HG02678 (cell line): ENCODE results near the gene SDS.
"Not testable (repeated sequence)": the region's sequence is repeated elsewhere in the genome, so short reads cannot be mapped to it uniquely, and the experiment has no call there.

Experiments used
- ATAC-seq: cut with Tn5 transposase; IDR thresholded peaks from one replicate; pipeline ENCODE4 v1.9.1; 2021; ENCODE audit warnings: mild to moderate bottlenecking, moderate library complexity; ENCODE audit not compliant: unreplicated experiment

Gene SDS

GRCh38 chr12:113358381-113359132 lies 45.1 kb downstream of the SDS start, which contains the start of gene PLBD2:
TSS of gene PLBD2 (plus strand) at chr12:113358587. CDS start at chr12:113358601, 14 bp downstream.
- ATAC-seq: peak; percentile 94

- not testable (repeated sequence) for ATAC-seq
Observed at GRCh38 chr12:113354192-113354591, 49.5 kb downstream of the SDS start.

DNA sequence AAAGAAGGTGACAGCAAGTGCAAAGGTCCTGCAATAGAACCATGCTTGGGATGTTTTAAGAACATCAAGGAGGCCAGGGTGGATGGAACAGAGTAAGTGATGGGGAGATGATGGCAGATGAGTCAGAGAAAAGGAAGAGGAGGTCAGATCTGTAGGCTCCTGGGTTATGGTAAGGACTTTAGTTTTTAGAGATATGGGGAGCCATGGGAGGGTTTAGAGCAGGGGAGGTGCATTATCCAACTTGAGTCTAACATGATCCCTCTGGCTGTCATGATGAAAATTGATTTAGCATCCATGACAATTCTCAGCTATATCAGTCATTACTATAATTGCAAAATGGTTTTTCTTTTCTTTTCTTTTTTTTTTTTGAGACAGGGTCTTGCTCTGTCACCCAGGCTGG lies 52.6 kb downstream of the SDS start:
- ATAC-seq: no peak

DNA sequence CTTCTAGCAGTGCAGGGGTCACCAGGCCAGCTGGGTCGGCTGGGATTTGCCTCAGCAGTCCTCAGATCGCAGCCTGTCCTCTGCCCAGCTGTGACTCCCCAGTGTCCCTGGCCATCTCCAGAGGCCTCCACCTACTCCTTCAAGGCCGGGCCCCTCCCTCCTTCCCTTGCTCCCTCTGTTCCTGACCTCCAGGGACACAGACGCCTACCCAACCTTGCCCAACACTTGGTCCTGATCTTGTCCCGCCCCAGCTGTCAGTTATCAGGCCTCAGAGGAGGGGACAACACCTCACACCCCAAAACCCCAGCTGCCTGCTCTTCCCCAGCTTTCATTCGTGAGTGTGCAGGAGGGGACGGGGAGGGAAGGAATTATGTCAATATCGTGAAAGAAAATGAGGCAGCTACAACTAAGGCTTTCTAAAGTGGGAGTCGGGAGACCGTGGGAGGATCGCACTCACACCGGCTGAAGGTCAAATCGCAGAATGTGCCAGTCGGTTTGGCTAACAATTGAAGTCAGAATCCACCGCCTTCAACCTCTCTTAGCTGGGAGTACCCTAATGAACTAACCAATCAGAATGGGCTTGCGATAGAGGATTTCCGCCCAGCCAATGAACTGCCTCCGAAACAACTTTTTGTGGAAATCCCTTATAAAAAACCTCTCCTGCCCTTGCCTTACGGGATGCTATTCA lies 54.7 kb downstream of the SDS start:
- ATAC-seq: no peak

GRCh38 chr12:113347892-113348291 lies 55.8 kb downstream of the SDS start:
- no peak for ATAC-seq

- ATAC-seq: no peak
Observed at GRCh38 chr12:113347107-113347506, 56.6 kb downstream of the SDS start.

DNA sequence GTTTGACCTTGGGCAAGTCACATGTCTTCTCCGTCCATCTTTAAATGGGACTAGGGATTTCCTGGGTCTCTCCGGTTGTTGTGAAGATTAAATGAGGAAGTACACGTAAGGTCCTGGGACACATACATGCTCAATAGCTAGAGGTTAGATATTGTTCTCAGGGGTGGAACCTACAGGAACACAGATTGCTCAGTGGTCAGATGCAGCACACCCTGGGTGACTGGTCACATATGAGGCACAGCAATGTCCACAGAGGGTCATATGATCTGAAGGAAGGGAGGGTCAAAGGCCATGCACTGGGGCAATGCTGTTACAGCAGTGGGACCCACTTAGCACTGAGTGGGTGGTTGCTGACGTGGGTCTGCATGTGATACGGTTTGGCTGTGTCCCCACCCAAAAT lies 57.3 kb downstream of the SDS start:
- no peak for ATAC-seq

GRCh38 chr12:113345318-113345717 lies 58.4 kb downstream of the SDS start:
- no peak for ATAC-seq
